A549 (cell line): ENCODE results near the gene MOCS1. TPM values are rescaled to one million over a fixed set of nuclear protein-coding genes. Genes with fewer than 3 reads are reported as not detected.

ENCODE experiments used
- ATAC-seq, 2 experiments: fragments of 200-7000 bp in 1 of 2; fragments of >200 bp in 1 of 2; cut with Nextera tagmentation in 1 of 2; cut with Tn5 transposase in 1 of 2; 3 replicates each; pipeline versions ENCODE4 v1.8.0 to v1.9.1; 2018 to 2020; ENCODE audit warnings: mild to moderate bottlenecking in 1 of 2, moderate library complexity in 1 of 2
- CTCF ChIA-PET: fragments of 300-600 bp; sonication (Branson Sonifier 250); formaldehyde crosslinking; extraction: SDS; loops from one replicate; lab custom pipeline; 2021; ENCODE audit warnings: antibody characterized with exemption, inconsistent platforms; lab: Yijun Ruan, JAX
- POLR2A ChIA-PET: fragments of 350-600 bp; formaldehyde crosslinking; extraction: SDS; loops from one replicate; lab custom pipeline; 2021; ENCODE audit warnings: antibody characterized with exemption, inconsistent platforms; lab: Yijun Ruan, JAX
- DNase-seq, 2 experiments: peaks; one replicate each; pipeline versions ENCODE4 v3.0.0 to v3.0.0-alpha.2; 2011 to 2016; ENCODE audit warnings: low read depth in 1 of 2, low spot score in 1 of 2
- FAIRE-seq: peaks from 2 replicates; lab custom pipeline; 2011; peaks lifted over from hg19 to GRCh38; lab: Jason Lieb, UNC
- H3K27ac ChIP-seq, 2 experiments: fragments of >200 bp; sonication (Bioruptor Twin); formaldehyde crosslinking; 3 replicates each; pipeline ENCODE4 v1.5.1; 2016 to 2017
- H3K4me1 ChIP-seq: fragments of >200 bp; sonication (Bioruptor Twin); formaldehyde crosslinking; 3 replicates; pipeline ENCODE4 v1.6.1; 2016
- H3K4me2 ChIP-seq: fragments of >200 bp; sonication (Bioruptor Twin); formaldehyde crosslinking; 3 replicates; pipeline ENCODE4 v1.6.1; 2016
- H3K4me3 ChIP-seq: fragments of >200 bp; sonication (Bioruptor Twin); formaldehyde crosslinking; 3 replicates; pipeline ENCODE4 v1.5.1; 2016
- H3K9me3 ChIP-seq: fragments of >200 bp; sonication (Bioruptor Twin); formaldehyde crosslinking; 3 replicates; pipeline ENCODE4 v1.6.1; 2016
- CBX8 ChIP-seq: fragments of 200-600 bp; sonication (generic); IDR thresholded peaks from 2 replicates; pipeline ENCODE4 v1.6.1; 2016
- EHF ChIP-seq: fragments of 250-450 bp; sonication (Bioruptor Pico); IDR thresholded peaks from 2 replicates; pipeline ENCODE4 v1.5.0; 2020; ENCODE audit warnings: mild to moderate bottlenecking
- EHMT2 ChIP-seq: fragments of 200-600 bp; sonication (generic); IDR thresholded peaks from 2 replicates; pipeline ENCODE4 v1.6.1; 2016; ENCODE audit warnings: antibody characterized with exemption, low read depth, mild to moderate bottlenecking, moderate library complexity
- FOSB ChIP-seq: fragments of 250-450 bp; sonication (Bioruptor Pico); IDR thresholded peaks from 2 replicates; pipeline ENCODE4 v1.5.0; 2020; ENCODE audit warnings: mild to moderate bottlenecking, moderate library complexity
- FOXS1 ChIP-seq: fragments of 250-450 bp; sonication (Bioruptor Pico); IDR thresholded peaks from 2 replicates; pipeline ENCODE4 v1.5.0; 2020; ENCODE audit warnings: mild to moderate bottlenecking, moderate library complexity
- GATA3 ChIP-seq: IDR thresholded peaks from 2 replicates; pipeline ENCODE4 v1.6.1; 2012; ENCODE audit warnings: borderline replicate concordance
- HEYL ChIP-seq: fragments of 250-450 bp; sonication (Bioruptor Pico); IDR thresholded peaks from 2 replicates; pipeline ENCODE4 v1.8.0; 2021; ENCODE audit warnings: mild to moderate bottlenecking, moderate library complexity
- HOXA7 ChIP-seq: fragments of 250-450 bp; sonication (Bioruptor Pico); IDR thresholded peaks from 2 replicates; pipeline ENCODE4 v1.5.0; 2020; ENCODE audit warnings: mild to moderate bottlenecking, moderate library complexity
- JUNB ChIP-seq: fragments of >200 bp; sonication (Bioruptor Twin); formaldehyde crosslinking; IDR thresholded peaks from 2 replicates; pipeline ENCODE4 v1.6.1; 2016
- KDM1A ChIP-seq: fragments of 200-600 bp; sonication (generic); IDR thresholded peaks from 2 replicates; pipeline ENCODE4 v1.6.1; 2016; ENCODE audit warnings: low read depth, mild to moderate bottlenecking
- KDM5A ChIP-seq: fragments of 200-600 bp; sonication (generic); IDR thresholded peaks from 2 replicates; pipeline ENCODE4 v1.6.1; 2016; ENCODE audit warnings: antibody characterized with exemption, mild to moderate bottlenecking
- MAFK ChIP-seq: fragments of 450-650 bp; IDR thresholded peaks from 2 replicates; pipeline ENCODE4 v1.6.1; 2014; ENCODE audit not compliant: partially characterized antibody
- NFE2L2 ChIP-seq: fragments of 150-350 bp; conservative IDR thresholded peaks from 2 replicates; pipeline ENCODE4 v1.6.1; 2014; ENCODE audit warnings: low read length
- NPAS2 ChIP-seq: fragments of 250-450 bp; sonication (Bioruptor Pico); IDR thresholded peaks from 2 replicates; pipeline ENCODE4 v1.8.0; 2022; ENCODE audit warnings: mild to moderate bottlenecking, moderate library complexity, borderline replicate concordance
- PHF8 ChIP-seq: fragments of 200-600 bp; sonication (generic); IDR thresholded peaks from 2 replicates; pipeline ENCODE4 v1.6.1; 2016; ENCODE audit warnings: low read depth, mild to moderate bottlenecking, antibody characterized with exemption, moderate library complexity, borderline replicate concordance
- POLR2AphosphoS2 ChIP-seq: conservative IDR thresholded peaks from 2 replicates; pipeline ENCODE4 v1.6.1; 2012; ENCODE audit warnings: low read length, improper control_type of control experiment, inconsistent platforms
- RFX5 ChIP-seq: fragments of 450-650 bp; IDR thresholded peaks from 2 replicates; pipeline ENCODE4 v1.7.1; 2014; ENCODE audit warnings: antibody characterized with exemption, mild to moderate bottlenecking, moderate library complexity
- SREBF2 ChIP-seq: fragments of 450-650 bp; IDR thresholded peaks from 2 replicates; pipeline ENCODE4 v1.6.1; 2014; ENCODE audit warnings: mild to moderate bottlenecking, moderate library complexity
- ZNF302 ChIP-seq: fragments of 250-450 bp; sonication (Bioruptor Pico); IDR thresholded peaks from 2 replicates; pipeline ENCODE4 v1.9.0; 2021; ENCODE audit warnings: inconsistent platforms, mild to moderate bottlenecking, moderate library complexity
- ZSCAN20 ChIP-seq: fragments of 250-450 bp; sonication (Bioruptor Pico); IDR thresholded peaks from 2 replicates; pipeline ENCODE4 v1.8.0; 2022; ENCODE audit warnings: mild to moderate bottlenecking, moderate library complexity
- WGBS: methylation state at CpG from one replicate; pipeline ENCODE4 v1.1.6; 2017; ENCODE audit errors: missing lambda C conversion rate; 5-methylcytosine and 5-hydroxymethylcytosine counted together
- polyA plus RNA-seq, 4 experiments: library from polyadenylated mRNA; depleted of rRNA in 3 of 4; stranded (reverse); fragments of >200 nt; fragmentation: RNase III in 1 of 4; extraction: RNeasy Plus Mini Kit Qiagen cat#74134 plus additional on column Dnase treatment in 1 of 4; gene quantifications; 2 replicates in 3 of 4; 3 replicates in 1 of 4; pipeline ENCODE4 v1.2.3, GENCODE V29; 2011 to 2017
- TF ChIP-seq, protein P1 (sequence below): fragments of >200 bp; sonication (Bioruptor Twin); formaldehyde crosslinking; IDR thresholded peaks from 3 replicates; pipeline ENCODE4 v1.6.1; 2016
- TF ChIP-seq, protein P2 (sequence below): fragments of 250-450 bp; sonication (Bioruptor Pico); IDR thresholded peaks from 2 replicates; pipeline ENCODE4 v1.5.0; 2020; ENCODE audit warnings: low read depth, mild to moderate bottlenecking, moderate library complexity
- TF ChIP-seq, protein P3 (sequence below): fragments of 150-350 bp; IDR thresholded peaks from 2 replicates; pipeline ENCODE4 v1.6.1; 2014; ENCODE audit warnings: low read depth, mild to moderate bottlenecking, low read length
- TF ChIP-seq, protein P4 (sequence below): IDR thresholded peaks from 2 replicates; pipeline ENCODE4 v1.6.1; 2012

The MOCS1 gene
- polyA plus RNA-seq, 2 of the 4 experiments (the other 2 are of a cell fraction): 0.68 to 1.8 TPM

DNA sequence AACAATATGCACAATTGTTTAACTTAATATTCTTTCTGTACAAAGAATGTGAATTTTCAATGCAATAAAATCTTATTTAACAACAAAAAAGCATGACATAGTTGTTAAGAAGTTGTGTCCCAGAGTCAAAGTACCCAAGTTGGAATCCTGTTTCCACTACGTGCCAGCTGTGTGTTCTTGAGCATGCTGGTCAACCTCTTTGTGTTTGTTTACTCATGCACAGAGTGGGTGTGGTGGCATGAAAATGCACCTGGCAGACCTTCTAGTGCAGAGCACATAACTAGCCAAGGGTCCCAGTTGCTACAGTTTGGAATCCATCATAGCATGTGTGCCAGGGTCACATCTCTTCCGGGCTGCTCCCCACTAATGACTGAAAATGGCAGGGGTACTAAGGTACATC is 24.7 kb upstream of the MOCS1 start:
- DNase-seq (no peak), FAIRE-seq (no peak), ATAC-seq (no peak)
- no peak overlapping the region for H3K4me3 ChIP-seq
- 6% methylated on average over 2 of the region's 2 CpGs for WGBS
- no peaks in the 10 kb centered on the region for H3K4me1 ChIP-seq
- TF ChIP-seq EHF (no peak), JUNB (no peak), GATA3 (no peak), POLR2AphosphoS2 (no peak), ZSCAN20 (no peak), RFX5 (no peak), EHMT2 (no peak), ZNF302 (CRISPR knock-in tag) (no peak), CBX8 (no peak), KDM1A (no peak), HOXA7 (CRISPR knock-in tag) (no peak), PHF8 (no peak), SREBF2 (no peak), KDM5A (no peak)
- TF ChIP-seq, protein P1, sequence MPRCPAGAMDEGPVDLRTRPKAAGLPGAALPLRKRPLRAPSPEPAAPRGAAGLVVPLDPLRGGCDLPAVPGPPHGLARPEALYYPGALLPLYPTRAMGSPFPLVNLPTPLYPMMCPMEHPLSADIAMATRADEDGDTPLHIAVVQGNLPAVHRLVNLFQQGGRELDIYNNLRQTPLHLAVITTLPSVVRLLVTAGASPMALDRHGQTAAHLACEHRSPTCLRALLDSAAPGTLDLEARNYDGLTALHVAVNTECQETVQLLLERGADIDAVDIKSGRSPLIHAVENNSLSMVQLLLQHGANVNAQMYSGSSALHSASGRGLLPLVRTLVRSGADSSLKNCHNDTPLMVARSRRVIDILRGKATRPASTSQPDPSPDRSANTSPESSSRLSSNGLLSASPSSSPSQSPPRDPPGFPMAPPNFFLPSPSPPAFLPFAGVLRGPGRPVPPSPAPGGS: no peak
- TF ChIP-seq, protein P2, sequence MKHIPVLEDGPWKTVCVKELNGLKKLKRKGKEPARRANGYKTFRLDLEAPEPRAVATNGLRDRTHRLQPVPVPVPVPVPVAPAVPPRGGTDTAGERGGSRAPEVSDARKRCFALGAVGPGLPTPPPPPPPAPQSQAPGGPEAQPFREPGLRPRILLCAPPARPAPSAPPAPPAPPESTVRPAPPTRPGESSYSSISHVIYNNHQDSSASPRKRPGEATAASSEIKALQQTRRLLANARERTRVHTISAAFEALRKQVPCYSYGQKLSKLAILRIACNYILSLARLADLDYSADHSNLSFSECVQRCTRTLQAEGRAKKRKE: no peak
- no peak overlapping the region for H3K27ac ChIP-seq
- ChIA-PET CTCF (no interaction called here), POLR2A (no interaction called here)
- H3K4me2 ChIP-seq: no peak overlapping the region
- no peaks in the 10 kb centered on the region for H3K9me3 ChIP-seq

DNA sequence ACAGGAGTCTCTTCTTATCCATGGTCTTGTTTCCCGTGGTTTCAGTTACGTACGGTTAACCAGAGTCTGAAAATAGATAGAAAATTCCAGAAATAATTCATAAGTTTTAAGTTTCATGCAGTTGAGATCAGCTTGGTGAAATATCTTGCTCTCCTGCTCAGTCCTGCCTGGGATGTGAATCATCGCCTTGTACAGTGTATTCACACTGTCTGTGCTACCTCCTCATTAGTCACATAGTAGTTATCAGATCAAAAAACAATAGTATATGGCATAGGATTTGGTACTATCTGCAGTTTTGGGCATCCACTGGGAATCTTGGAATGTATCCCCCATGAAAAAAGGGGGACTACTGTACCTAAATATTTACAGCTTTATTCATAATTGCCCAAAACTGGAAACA is 22.7 kb upstream of the MOCS1 start:
- ChIA-PET CTCF (no interaction called here), POLR2A (no interaction called here)
- whole genome bisulfite sequencing: 23% methylated on average over 4 of the region's 4 CpGs
- Histone ChIP-seq H3K27ac (no peak overlapping the region), H3K4me2 (no peak overlapping the region), H3K9me3 (no peaks in the 10 kb centered on the region), H3K4me3 (no peak overlapping the region), H3K4me1 (no peaks in the 10 kb centered on the region)
- DNase-seq (no peak), ATAC-seq (no peak), FAIRE-seq (no peak)
- TF ChIP-seq, protein P3, sequence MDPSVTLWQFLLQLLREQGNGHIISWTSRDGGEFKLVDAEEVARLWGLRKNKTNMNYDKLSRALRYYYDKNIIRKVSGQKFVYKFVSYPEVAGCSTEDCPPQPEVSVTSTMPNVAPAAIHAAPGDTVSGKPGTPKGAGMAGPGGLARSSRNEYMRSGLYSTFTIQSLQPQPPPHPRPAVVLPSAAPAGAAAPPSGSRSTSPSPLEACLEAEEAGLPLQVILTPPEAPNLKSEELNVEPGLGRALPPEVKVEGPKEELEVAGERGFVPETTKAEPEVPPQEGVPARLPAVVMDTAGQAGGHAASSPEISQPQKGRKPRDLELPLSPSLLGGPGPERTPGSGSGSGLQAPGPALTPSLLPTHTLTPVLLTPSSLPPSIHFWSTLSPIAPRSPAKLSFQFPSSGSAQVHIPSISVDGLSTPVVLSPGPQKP: no peak
- TF ChIP-seq FOXS1: no peak
- TF ChIP-seq, protein P4, sequence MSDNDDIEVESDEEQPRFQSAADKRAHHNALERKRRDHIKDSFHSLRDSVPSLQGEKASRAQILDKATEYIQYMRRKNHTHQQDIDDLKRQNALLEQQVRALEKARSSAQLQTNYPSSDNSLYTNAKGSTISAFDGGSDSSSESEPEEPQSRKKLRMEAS: no peak
- TF ChIP-seq HEYL (CRISPR knock-in tag): no peak
- no peak for TF ChIP-seq NPAS2 (CRISPR knock-in tag)
- no peak for TF ChIP-seq MAFK
- no peak for TF ChIP-seq FOSB
- no peak for TF ChIP-seq GATA3
- no peak for TF ChIP-seq KDM5A
- no peak for TF ChIP-seq RFX5
- TF ChIP-seq NFE2L2: no peak
